KMS-11 (cell line): ENCODE data around the gene FNBP1.

Experiments used
- H2AFZ ChIP-seq: fragments of 200-600 bp; sonication (generic); 2 replicates; pipeline ENCODE4 v1.6.1; 2016; ENCODE audit warnings: antibody characterized with exemption, mixed run types, low read depth
- H3K27ac ChIP-seq: fragments of 200-600 bp; sonication (generic); 2 replicates; pipeline ENCODE4 v1.6.1; 2016; ENCODE audit warnings: mild to moderate bottlenecking, mixed run types
- H3K27me3 ChIP-seq: fragments of 200-600 bp; sonication (generic); 2 replicates; pipeline ENCODE4 v1.6.1; 2017; ENCODE audit warnings: mild to moderate bottlenecking, low read depth, mixed run types, moderate library complexity; ENCODE audit not compliant: insufficient read depth
- H3K36me3 ChIP-seq: fragments of 200-600 bp; sonication (generic); 2 replicates; pipeline ENCODE4 v1.6.1; 2017; ENCODE audit warnings: mild to moderate bottlenecking, mixed run types; ENCODE audit not compliant: insufficient read depth
- H3K4me1 ChIP-seq: fragments of 200-600 bp; sonication (generic); 2 replicates; pipeline ENCODE4 v1.6.1; 2016; ENCODE audit warnings: mild to moderate bottlenecking, low read depth, mixed run types; ENCODE audit not compliant: poor library complexity, severe bottlenecking
- H3K4me2 ChIP-seq: fragments of 200-600 bp; sonication (generic); 2 replicates; pipeline ENCODE4 v1.7.0; 2016; ENCODE audit warnings: mild to moderate bottlenecking, mixed run types
- H3K4me3 ChIP-seq: fragments of 200-600 bp; sonication (generic); IDR thresholded peaks from 2 replicates; pipeline ENCODE4 v1.6.1; 2017; ENCODE audit warnings: low read depth, low read length, mixed read lengths; ENCODE audit not compliant: insufficient read depth
- H3K79me2 ChIP-seq: fragments of 200-600 bp; sonication (generic); 2 replicates; pipeline ENCODE4 v1.6.1; 2016; ENCODE audit warnings: low read depth, mixed run types; ENCODE audit not compliant: insufficient read depth
- H3K9ac ChIP-seq: fragments of 200-600 bp; sonication (generic); 2 replicates; pipeline ENCODE4 v1.6.1; 2016; ENCODE audit warnings: mild to moderate bottlenecking, mixed run types
- H4K20me1 ChIP-seq: fragments of 200-600 bp; sonication (generic); 2 replicates; pipeline ENCODE4 v1.6.1; 2016; ENCODE audit warnings: mild to moderate bottlenecking, mixed run types; ENCODE audit not compliant: insufficient read depth
- TF ChIP-seq, protein P1 (sequence below): fragments of 200-600 bp; sonication (generic); conservative IDR thresholded peaks from 2 replicates; pipeline ENCODE4 v1.6.1; 2017; ENCODE audit warnings: low read depth, mild to moderate bottlenecking, antibody characterized with exemption, low read length, moderate library complexity, mixed read lengths

FNBP1 gene

DNA sequence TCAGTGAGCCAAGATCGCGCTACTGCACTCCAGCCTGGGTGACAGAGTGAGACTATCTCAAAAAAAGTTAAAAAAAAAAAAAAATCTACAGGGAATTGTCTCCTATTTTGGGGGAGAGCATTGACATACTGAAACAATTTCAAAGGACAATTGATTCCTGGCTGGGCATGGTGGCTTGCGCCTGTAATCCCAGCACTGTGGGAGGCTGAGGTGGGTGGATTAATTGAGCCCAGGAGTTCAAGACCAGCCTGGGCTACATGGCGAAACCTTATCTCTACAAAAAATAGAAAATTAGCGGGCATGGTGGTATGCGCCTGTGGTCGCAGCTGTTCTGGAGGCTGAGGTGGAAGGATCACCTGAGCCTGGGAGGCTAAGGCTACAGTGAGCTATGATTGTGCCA is 41.3 kb upstream of the FNBP1 start:
- Histone ChIP-seq H3K4me2 (no peak overlapping the region), H4K20me1 (no peaks in the 10 kb centered on the region), H3K27me3 (no peaks in the 10 kb centered on the region), H3K27ac (no peak overlapping the region), H2AFZ (no peak overlapping the region), H3K4me3 (no peak overlapping the region), H3K4me1 (no peaks in the 10 kb centered on the region), H3K9ac (no peak overlapping the region), H3K36me3 (no peaks in the 10 kb centered on the region; the same call in 1 of the 2 replicates), H3K79me2 (no peaks in the 10 kb centered on the region)
- TF ChIP-seq, protein P1, sequence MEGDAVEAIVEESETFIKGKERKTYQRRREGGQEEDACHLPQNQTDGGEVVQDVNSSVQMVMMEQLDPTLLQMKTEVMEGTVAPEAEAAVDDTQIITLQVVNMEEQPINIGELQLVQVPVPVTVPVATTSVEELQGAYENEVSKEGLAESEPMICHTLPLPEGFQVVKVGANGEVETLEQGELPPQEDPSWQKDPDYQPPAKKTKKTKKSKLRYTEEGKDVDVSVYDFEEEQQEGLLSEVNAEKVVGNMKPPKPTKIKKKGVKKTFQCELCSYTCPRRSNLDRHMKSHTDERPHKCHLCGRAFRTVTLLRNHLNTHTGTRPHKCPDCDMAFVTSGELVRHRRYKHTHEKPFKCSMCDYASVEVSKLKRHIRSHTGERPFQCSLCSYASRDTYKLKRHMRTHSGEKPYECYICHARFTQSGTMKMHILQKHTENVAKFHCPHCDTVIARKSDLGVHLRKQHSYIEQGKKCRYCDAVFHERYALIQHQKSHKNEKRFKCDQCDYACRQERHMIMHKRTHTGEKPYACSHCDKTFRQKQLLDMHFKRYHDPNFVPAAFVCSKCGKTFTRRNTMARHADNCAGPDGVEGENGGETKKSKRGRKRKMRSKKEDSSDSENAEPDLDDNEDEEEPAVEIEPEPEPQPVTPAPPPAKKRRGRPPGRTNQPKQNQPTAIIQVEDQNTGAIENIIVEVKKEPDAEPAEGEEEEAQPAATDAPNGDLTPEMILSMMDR, result no peak

DNA sequence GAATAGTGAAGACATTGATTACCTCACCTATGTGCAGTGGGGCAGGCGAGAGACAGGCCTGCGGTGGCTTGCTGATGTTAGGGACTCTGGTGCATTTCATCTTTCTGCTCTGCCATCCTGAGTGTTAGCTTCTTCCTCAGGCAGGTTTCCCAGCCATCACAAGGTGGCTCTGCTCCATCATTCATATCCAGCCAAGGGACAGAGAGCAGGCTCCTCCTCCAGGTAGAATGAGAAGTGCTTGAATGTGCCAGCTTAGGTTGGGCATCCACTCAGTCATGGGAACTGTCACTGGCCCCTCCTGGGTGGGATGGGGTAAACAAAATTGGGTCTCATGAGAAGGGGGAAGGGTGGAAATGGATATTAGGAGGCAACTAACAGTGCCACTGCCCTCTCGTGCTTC is 35.6 kb upstream of the FNBP1 start:
- Histone ChIP-seq H3K36me3 (peaks cover 6% of the 10 kb centered on the region; the same call in 1 of the 2 replicates), H3K9ac (no peak overlapping the region)
- TF ChIP-seq, protein P1, result no peak

DNA sequence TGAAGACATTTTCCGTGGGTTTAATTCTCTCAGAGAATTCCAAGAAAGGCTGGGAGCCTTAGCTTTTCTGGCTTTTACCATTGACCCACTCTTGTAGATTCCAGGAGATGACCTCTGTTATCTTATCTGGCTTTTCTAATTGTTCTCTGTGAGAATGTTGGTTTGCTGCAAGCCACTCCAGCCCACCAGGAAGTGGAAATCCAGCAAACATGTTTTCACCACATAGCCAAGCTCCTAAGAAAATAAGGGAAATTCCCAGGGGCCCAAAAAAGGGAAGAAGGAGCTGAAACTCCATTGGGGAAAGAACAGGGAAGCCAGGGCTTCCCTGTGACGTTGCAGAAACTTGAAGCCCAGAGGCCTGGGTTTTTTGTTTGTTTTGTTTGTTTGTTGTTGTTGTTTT is 30.4 kb upstream of the FNBP1 start:
- H3K4me2 ChIP-seq, result no peak overlapping the region
- no peaks in the 10 kb centered on the region for H4K20me1 ChIP-seq
- no peak overlapping the region for H2AFZ ChIP-seq
- H3K27me3 ChIP-seq, result no peaks in the 10 kb centered on the region
- no peak overlapping the region for H3K4me3 ChIP-seq
- no peak overlapping the region for H3K9ac ChIP-seq
- H3K79me2 ChIP-seq, result peaks cover 25% of the 10 kb centered on the region
- H3K27ac ChIP-seq, result no peak overlapping the region
- peaks cover 6% of the 10 kb centered on the region; the same call in 1 of the 2 replicates for H3K36me3 ChIP-seq
- TF ChIP-seq, protein P1, result no peak
- H3K4me1 ChIP-seq, result peaks cover 22% of the 10 kb centered on the region

More for the DNA sequence above, 35.6 kb upstream of the FNBP1 start:
- Histone ChIP-seq H2AFZ (no peak overlapping the region), H4K20me1 (no peaks in the 10 kb centered on the region), H3K4me3 (no peak overlapping the region), H3K4me1 (no peaks in the 10 kb centered on the region), H3K4me2 (no peak overlapping the region), H3K79me2 (no peaks in the 10 kb centered on the region; the same call in 1 of the 2 replicates), H3K27ac (no peak overlapping the region), H3K27me3 (no peaks in the 10 kb centered on the region)

DNA sequence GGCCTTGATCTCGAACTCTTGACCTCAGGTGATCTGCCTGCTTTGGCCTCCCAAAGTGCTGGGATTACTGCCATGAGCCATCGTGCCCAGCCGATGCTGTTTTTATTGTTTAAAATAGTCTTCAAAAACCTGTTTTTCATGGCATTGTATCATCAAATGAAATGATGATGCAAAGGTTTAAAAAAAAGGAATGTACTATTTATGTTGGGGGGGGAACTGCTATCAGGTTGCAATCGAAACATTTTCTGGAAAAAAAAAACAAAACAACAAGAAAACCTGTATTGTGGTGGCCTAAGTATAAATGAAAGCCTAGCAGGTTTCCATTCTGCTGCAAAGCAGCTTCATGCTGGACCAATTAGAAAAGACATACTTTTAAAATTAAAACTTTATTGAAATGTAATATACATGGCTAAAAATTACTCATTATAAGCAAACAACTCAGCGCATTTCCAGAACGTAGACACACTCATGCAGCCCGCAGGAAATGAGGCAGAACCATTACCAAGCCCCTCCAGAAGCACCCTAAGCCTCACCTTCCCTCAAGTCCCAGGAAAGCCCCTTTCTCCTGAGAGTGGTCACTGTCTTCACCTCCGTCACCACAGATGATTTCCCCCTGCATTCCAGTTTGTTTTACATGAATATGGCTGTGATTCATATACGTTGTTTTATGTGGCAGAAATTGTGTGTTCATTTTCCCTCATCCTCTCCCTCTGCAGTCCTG is 29.7 kb upstream of the FNBP1 start:
- Histone ChIP-seq H3K27me3 (no peaks in the 10 kb centered on the region), H4K20me1 (no peaks in the 10 kb centered on the region), H3K36me3 (peaks cover 6% of the 10 kb centered on the region; the same call in 1 of the 2 replicates), H2AFZ (no peak overlapping the region), H3K9ac (no peak overlapping the region), H3K4me1 (peaks cover 29% of the 10 kb centered on the region), H3K79me2 (peaks cover 32% of the 10 kb centered on the region), H3K4me3 (no peak overlapping the region), H3K4me2 (no peak overlapping the region), H3K27ac (no peak overlapping the region)
- TF ChIP-seq, protein P1, result no peak
